M059J (cell line): ENCODE results near the gene PPCS. TPM values are rescaled to one million over a fixed set of nuclear protein-coding genes. Genes with fewer than 3 reads are reported as not detected.
A peak's percentile ranks its signal among the peaks of the same experiment; 100 is the strongest.

ENCODE experiments used
- DNase-seq: peaks from one replicate; pipeline ENCODE4 v3.0.0-alpha.2; 2012; ENCODE audit warnings: low read depth
- total RNA-seq: library from RNA; depleted of rRNA; stranded (reverse); fragments of >200 nt; shearing (Covaris generic); gene quantifications from 2 replicates; pipeline ENCODE4 v1.2.3, GENCODE V29; 2014; rRNA removed

The PPCS gene
- 60.5 and 81.7 TPM in 2 replicates for total RNA-seq

DNA sequence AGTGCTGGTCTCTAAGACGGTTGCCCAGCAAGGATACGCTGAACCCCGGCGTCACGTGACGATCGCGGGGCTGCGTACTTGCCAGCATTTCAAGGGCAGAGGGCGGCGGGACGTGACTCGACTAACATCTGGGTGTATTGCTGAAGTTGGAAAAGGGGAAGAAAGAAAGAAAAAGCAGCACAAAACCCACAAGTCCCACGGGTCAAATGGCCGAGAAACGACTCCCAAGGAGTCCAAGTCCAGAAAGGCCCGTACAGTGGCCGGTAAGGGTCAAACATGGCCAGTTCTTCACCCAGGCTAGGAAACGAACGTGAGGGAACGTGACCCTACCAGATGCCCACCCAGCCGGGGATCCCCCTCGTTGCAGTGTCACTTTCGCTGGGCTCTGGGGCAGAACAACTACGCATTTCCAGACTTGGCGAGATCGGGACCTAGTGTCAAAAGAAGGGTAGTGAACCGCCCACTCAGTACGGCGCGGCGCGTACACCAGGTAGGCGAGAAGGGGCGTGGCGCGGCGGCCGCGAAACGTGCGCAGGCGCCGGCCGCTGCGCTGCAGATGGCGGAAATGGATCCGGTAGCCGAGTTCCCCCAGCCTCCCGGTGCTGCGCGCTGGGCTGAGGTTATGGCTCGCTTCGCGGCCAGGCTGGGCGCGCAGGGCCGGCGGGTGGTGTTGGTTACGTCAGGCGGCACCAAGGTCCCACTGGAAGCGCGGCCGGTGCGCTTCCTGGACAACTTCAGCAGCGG, at the start of gene PPCS, which contains the start of gene ZMYND12:
Gene PPCS, plus strand, starts transcription at position 534 of the 744 bp plus-strand sequence. Its CDS starts 23 bp downstream, at position 557.
Gene ZMYND12, minus strand, starts transcription at position 13 of the 744 bp plus-strand sequence. CDS start 25 bp downstream, outside the sequence.
- DNase-seq = peak; percentile 79

DNA sequence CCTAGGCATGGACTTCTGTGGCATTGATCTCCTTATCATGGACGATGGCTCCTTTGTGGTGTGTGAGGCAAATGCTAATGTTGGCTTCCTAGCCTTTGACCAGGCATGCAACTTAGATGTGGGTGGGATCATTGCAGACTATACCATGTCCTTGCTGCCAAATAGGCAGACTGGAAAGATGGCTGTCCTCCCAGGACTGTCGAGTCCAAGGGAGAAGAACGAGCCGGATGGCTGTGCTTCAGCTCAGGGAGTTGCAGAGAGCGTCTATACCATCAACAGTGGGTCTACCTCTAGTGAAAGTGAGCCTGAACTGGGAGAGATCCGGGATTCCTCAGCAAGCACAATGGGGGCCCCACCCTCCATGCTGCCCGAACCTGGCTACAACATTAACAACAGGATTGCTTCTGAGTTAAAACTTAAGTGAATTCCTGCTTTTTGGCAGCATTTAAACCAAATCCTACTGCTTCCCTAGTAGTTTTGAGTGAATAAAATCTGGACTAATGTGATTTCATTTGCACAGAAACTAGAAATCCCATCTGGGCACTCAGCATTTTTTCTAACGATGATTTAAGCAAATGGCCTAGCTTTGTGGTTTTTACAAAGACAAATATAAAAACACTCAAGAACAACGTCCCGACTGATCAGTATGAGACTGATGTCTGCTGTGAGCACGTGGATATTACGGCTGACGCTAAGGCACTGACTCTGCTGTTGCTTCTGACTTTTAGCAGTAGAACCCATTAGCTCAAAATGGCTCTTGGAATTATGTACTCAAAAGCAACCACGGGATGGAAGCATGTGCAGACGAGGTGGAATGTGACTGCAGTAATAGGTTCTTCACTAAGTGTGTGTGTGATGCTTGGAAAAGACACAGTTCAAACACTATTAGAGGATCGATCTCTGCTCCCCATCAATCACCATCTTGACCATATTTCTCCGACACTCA, 41.5 kb upstream of the PPCS start:
- DNase-seq = no peak

DNA sequence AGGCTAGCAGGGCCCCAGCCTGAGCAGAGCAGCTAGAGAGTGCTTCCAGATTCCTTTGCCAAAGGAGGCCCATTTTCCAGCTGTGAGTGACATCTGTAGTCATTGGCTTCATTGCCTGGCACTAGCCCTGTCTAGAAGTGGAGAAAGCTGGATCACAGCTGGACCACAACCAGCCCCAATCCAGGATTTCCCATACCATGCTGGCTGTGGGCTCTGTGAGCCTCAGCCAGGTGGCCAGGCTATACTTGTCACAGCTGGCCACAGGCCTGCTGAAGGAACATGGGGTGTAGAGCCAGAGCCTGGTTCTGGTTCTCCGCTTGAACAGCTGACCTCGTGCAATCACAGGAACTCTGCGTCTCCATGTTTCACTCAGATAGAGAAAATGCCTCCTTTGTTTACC, 39.2 kb upstream of the PPCS start:
- DNase-seq = no peak

DNA sequence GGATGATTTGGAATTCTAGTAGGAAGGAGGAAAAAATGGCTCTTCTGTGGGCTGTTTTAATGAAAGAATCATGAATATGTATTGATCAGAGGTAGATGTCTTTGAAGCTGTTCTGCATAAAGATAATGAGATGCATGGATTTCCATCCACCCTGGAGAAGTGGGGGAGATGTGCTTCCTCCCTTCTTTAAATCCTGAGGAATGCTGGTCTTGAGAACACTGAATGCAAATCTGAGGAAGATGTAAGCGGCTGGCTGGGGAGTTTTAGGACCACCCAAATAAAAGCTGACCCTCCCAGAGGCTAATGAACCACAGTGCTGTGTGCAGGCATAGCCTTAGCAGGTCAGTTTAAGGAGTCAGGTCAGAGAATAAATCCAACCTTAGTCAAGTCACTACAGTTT, 37.8 kb upstream of the PPCS start:
- DNase-seq = no peak

DNA sequence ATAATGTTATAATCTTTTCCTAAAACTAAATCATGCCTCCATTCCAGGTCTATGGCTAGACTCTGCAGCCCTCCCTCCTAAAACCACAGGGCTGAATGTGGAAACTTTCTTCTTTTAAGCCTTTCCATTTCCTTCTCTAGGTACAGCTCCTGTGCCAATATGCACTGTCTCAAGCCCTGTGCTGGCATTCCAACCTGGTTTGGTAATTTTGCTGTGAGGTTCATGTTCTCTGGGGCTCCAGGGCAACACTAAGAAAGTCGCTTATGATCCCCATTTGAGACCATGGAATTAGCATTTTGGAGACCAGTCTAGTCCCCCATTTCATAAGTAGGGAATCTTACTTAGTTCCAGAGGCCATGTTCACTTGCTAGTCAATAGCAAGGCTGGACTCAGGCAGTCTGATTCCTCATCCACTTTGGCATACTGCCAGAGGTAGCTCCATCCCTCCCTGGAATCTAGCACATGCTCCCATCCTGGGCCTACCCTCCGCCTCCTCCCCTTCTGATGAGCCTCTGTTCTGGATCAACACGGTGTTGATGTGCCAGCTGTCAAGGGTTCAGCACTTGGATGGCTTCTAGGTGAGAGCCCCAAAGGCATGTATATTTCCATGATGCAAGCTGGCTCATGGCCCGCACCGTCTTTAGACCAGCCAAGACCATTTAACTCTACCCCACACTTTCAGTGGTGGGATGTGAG, 37.1 kb upstream of the PPCS start:
- DNase-seq = no peak

DNA sequence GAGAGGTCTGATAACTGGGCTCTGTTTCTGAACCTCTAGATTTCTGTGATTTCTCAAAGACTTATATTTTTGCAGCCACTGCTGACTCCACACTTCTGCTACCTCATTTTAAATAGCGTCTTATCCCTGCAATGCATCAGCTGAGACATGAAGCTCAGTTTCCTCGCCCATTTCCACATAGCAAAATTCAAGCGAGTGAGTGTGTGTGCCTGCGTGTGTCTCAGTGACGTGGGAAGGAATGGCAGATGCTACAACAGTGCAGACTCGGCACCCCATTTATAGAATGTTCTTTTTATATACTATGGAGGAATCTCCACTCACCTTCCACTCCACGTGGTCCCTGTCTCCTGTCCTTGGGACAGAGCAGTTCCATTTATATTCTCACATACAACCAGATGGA, 36.2 kb upstream of the PPCS start:
- no peak for DNase-seq

DNA sequence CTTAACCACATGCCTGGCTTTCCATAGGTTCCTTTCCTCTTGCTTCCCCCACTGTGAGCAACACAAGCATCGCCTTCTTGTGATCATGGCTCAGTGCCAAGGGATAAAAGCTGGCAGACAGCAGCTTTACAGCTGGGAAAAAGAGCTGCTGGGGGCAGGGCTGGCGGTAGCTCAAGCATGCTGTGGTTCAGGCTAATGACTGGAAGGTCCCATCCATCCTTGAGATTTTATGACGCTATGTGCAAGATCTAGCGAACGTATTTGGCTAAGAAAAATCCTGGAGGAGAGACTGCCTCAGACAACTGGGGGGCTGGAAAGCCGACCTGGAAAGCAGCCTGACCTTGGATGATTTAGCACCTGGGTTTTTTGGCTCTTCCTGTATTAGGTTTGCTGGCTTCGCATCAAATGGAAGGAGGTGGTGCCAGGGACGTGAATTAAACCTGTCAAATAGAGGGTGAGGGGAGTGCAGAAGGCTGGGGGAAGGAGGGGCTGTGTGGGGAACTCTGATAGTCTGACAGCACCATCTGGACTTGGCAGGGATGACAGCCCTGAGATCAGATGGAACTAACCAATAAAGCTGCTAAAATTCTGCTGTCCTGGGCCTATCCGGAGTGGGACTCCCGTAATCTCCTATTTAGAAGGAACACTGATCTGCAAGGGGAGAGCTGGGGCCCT, 35.3 kb upstream of the PPCS start:
- peak; percentile 58 for DNase-seq

DNA sequence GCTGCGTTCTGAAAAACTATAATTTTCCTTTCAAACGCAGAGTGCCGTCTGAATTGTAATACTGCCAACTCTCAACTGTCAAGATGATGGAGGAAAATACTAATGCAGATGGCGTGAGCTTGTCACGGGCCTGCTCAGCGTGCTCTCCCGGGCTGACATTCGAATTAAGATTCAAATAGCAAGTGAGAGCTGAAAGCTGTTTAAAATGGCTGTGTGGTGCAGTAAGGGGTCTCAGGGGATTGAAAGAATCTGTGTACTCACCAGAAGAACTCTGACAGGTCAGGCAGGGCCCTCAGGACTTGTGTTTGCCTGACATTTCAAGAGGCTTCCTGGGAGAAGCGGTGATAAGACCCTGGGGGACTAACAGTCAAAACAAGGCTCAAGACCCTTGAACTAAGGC, 33.6 kb upstream of the PPCS start:
- DNase-seq = no peak

DNA sequence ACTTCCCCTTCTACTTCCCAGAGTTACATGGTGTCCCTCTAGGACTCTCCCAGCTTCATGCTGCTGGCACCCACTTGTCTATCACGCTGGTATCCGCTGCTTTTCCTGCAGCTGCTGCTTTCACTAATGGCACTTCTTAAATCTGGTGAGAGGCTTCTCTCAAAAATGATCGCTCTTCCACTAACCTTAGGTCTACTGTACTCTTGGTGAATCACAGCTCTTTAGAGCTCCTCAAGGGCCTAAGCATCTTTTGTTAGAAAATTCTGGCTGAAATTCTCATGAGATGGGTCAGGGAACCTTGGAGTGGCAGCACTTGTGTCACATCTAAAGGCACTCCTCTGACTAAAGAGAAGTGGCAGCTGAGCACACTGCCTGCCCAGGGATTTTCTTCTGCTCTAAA, 32.7 kb upstream of the PPCS start:
- DNase-seq = no peak

DNA sequence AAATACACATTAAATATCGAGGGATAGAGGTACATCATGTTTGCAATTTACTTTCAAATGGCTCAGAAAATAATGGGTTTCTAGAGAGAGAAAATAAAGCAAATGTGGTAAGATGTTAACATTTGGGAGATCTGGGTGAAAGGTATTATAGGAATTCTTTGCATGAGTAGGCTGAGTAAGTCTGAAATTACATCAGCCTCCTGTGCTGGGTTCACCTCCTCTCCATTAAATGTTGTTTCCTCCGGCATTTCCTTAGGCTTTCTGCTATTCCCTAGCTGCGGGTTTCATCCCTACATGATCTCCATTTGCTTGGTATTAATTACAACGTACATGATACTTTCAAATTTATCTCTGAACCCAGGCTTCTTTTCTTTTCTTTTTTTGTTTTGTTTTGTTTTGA, 32.1 kb upstream of the PPCS start:
- no peak for DNase-seq

DNA sequence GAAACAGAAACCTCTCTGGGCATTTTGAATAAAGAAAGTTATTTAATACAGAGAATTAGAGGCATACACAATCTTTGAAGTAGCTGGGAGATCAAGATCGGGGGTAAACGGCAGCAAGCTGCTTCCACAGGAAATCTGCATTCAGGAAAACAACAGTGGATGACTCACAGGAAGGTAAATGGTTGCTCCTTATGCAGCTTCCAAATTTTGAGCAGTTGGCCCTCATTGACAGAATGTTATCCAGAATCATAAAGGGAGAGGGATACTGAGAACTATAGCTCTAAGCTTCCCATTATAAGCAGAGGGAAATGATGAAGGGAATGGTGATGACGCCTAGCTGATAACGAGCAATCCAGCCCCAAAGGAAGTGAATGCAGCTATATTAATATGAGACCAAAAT, 29.1 kb upstream of the PPCS start:
- no peak for DNase-seq

DNA sequence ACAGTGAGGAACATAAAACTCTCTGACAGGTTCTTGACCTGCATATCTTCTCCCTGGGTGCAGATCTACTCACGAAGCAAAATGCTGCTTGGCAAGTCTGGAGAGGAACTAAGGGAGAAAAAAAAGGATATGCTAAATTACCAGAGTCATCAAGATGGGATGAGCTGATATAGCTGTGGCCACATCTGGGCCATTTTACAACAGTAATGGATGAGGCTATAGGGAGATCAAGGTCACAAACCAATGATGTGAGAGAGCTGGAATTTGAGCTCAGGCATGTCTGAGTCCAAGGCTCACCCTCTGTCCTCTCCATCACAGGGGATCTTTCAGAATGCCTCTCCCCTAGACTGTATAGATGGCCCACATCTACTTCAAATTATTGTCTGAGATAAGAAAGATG, 26.7 kb upstream of the PPCS start:
- no peak for DNase-seq

DNA sequence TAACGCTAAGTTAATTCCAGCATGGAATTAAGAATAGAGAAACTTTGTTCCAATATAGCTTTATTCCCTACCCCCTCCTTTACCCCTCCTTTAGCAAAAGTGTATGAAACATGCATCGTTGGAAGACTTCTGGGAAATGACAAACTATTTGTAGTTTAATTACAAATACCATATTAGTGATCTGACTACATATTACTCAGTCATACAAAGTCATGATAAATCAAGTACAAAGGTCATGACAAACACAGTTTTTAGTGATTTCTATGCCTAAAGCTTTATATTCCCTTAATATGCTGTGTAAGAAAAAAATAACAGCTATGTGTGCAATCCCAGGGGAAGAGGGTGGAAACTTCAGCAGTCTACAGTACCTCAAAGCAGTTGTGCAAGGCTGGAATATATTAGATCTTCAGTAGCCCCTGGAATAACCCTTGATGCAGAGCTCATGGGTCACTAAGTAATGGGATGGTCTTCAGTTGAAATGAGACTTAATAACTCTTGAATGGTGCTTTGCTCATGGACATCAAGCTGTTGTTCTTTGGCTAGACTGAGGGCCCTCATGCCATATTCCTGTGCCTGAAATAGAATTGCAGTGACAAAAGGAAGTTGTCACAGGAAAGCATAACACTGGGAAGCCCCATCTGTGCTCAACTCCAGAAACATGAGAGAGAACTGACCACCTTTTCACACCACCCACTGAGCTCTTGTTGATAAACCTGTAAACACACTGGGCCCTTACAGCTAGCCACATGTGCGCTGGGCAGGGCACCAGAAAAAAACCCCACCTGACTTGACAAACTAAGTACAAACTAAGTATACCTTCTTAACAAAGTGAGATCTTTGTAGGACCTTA, 25.8 kb upstream of the PPCS start:
- DNase-seq = no peak

DNA sequence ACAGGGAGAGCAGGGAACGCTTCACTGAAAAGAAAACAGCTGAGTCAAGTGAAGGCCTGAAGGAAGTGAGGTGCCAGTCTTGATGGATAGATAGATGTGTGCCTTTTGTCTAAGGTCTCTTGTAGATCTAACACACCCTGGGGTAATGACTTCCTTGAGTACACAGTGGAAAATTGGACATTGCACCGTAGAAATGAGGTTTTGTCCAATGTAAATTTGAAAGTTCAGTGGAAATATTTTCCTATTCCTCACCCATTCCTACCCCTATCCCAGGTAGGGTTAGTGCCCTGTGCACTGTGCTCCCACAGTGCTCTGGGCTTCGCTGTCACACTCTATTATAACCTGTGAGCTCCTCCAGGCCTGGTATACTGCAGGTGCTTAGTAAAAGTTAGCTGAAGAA, 24.8 kb upstream of the PPCS start:
- DNase-seq = no peak

DNA sequence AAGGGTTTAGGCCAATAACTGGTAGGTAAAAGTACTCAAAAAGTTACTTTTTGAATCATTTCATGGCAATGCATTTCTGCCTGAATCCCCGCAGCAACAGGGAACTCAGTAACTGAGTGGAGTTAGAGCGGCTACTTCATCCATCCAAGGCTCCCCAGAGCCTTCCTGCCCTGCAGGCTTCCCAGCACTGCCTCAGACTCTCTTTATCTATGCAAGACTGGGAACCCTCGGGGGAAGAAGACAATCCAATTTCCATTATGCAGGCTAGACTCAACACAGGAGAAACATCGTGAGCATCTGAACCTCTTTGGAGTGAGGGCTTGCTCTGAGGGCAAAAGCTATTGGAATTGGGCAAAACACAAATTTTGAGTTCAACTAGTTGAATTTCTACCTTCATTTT, 23.6 kb upstream of the PPCS start:
- no peak for DNase-seq

DNA sequence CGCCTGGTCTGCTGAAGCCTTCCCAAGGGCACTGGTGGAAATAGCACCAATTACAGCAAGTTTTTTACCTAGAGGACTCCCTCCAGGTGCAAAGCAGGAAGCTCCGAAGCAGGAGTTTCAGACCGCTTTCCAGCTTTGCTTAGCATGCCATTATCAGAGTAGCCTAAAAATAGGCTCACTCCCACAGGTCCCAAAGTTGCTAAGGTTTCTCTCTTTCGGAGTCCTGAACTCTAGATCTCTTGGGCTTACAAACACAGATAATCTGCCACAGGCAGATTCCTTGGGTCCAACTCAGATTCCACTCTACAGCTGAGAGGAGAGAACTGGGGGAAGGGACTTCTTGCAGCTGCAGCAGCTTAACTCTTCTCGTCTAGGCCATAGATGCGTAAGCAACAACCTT, 23.0 kb upstream of the PPCS start:
- DNase-seq = no peak

DNA sequence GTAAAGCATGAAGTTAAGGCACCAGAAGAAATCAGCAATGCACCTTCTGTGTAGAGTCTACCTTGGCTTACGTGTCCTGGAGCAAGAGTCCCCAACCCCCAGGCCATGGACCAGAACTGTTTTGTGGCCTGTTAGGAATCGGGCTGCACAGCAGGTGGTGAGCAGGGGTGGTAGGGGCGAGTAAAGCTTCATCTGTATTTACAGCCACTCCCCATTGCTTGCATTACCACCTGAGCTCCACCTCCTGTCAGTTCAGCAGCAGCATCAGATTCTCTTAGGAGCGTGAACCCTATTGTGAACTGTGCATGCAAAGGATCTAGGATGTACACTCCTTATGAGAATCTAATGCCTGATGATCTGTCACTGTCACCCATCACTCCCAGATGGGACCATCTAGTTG, 22.0 kb upstream of the PPCS start:
- DNase-seq = no peak

DNA sequence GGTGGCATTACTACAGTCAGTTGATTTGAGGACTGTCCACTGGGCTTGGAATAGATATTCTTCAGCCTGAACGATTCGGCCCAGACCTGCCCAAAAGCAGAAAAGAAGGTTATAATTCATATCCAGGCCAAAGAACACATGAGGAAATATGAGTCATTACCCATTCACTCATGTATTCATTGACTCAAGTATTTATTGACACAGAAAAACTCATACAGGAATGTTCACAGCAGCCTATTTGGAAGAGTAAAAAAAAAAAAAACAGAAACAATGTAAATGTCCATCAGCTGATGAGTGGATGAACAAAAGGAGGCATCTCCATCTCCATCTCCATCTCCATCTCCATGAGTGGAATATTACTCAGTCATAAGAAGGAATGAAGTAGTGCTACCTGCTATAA, 16.4 kb upstream of the PPCS start:
- DNase-seq = peak; percentile 68

DNA sequence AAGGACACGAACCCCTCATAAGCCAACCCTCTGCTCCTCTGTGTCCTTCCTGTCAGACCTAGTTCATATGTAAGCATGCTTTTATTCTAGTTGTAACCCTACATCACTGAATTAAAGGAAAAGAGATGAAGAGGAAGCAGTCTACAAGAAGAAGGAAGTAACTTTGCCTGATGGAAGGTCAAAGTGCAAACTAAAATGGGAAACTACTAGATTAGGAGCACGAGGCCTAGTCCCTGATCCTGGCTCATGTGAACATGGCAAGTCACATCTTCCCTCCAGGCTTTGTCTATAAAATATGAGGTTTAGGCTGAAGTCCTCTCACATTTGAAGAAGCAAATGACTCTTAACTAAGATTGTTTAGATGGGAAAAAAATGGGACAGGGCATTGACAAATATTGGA, 13.7 kb upstream of the PPCS start:
- DNase-seq = no peak

DNA sequence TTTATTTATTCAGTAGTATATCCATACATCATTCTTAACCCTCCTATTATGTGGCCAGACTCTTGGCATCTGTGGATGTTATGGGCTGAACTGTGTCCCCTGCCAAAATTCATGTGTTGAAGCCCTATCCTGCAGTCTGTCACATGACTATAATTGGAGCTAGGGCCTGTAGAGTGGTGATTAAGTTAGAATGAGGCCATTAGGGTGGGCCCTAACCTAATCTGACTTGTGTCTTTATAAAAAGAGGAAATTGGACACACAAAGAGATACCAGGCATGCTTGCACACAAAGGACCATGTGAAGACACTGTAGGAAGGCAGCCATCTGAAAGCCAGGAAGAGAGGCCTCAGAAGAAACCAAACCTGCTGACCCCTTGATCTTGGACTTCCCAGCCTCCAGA, 7.1 kb upstream of the PPCS start:
- no peak for DNase-seq

DNA sequence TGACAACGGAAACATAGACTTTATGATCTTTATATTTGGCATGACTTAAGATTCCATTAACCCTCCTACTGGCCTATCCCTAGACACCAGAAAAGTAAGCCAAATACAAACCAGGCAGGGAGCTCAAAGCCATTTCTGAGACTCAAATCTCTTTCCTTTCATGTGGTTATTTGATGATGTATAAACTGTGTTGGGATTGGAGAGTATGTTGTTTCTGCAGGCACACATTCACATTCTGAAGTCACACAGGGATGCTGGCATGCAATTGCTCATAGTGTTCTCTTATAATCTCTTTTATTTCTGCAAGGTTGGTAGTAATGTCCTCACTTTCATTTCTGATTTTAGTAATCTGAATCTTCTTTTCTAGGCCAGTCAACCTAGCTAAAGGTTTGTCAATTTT, 6.3 kb upstream of the PPCS start:
- no peak for DNase-seq
